ENCODE results near the gene GINS1. TPM values are rescaled to one million over a fixed set of nuclear protein-coding genes. Genes with fewer than 3 reads are reported as not detected.
A peak's percentile ranks its signal among the peaks of the same experiment; 100 is the strongest.

GINS1 gene
- total and polyA plus RNA-seq, 2 experiments from 2014 or later, result 32.0 to 65.4 TPM

DNA sequence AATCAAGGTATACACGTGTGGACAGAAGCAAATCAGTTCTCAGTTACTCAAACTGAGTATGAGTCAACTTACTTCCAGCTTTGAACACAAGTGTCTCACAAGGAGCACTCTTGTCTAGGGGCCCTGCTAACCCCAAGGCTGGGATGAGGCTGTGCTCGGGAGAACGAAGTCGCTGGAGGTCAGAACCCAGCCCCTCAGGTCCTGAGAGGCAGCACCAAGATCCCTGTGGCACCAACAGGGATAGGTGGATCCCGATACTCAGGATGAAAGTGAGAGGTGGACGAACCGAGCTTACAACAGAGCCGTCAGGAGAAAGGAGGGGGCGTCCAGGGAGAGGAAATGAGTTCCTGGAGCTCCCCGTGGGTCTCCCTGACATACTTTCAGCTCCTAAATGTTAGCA, 85.7 kb downstream of the GINS1 start (continued):
- TF ChIP-seq, protein P1, sequence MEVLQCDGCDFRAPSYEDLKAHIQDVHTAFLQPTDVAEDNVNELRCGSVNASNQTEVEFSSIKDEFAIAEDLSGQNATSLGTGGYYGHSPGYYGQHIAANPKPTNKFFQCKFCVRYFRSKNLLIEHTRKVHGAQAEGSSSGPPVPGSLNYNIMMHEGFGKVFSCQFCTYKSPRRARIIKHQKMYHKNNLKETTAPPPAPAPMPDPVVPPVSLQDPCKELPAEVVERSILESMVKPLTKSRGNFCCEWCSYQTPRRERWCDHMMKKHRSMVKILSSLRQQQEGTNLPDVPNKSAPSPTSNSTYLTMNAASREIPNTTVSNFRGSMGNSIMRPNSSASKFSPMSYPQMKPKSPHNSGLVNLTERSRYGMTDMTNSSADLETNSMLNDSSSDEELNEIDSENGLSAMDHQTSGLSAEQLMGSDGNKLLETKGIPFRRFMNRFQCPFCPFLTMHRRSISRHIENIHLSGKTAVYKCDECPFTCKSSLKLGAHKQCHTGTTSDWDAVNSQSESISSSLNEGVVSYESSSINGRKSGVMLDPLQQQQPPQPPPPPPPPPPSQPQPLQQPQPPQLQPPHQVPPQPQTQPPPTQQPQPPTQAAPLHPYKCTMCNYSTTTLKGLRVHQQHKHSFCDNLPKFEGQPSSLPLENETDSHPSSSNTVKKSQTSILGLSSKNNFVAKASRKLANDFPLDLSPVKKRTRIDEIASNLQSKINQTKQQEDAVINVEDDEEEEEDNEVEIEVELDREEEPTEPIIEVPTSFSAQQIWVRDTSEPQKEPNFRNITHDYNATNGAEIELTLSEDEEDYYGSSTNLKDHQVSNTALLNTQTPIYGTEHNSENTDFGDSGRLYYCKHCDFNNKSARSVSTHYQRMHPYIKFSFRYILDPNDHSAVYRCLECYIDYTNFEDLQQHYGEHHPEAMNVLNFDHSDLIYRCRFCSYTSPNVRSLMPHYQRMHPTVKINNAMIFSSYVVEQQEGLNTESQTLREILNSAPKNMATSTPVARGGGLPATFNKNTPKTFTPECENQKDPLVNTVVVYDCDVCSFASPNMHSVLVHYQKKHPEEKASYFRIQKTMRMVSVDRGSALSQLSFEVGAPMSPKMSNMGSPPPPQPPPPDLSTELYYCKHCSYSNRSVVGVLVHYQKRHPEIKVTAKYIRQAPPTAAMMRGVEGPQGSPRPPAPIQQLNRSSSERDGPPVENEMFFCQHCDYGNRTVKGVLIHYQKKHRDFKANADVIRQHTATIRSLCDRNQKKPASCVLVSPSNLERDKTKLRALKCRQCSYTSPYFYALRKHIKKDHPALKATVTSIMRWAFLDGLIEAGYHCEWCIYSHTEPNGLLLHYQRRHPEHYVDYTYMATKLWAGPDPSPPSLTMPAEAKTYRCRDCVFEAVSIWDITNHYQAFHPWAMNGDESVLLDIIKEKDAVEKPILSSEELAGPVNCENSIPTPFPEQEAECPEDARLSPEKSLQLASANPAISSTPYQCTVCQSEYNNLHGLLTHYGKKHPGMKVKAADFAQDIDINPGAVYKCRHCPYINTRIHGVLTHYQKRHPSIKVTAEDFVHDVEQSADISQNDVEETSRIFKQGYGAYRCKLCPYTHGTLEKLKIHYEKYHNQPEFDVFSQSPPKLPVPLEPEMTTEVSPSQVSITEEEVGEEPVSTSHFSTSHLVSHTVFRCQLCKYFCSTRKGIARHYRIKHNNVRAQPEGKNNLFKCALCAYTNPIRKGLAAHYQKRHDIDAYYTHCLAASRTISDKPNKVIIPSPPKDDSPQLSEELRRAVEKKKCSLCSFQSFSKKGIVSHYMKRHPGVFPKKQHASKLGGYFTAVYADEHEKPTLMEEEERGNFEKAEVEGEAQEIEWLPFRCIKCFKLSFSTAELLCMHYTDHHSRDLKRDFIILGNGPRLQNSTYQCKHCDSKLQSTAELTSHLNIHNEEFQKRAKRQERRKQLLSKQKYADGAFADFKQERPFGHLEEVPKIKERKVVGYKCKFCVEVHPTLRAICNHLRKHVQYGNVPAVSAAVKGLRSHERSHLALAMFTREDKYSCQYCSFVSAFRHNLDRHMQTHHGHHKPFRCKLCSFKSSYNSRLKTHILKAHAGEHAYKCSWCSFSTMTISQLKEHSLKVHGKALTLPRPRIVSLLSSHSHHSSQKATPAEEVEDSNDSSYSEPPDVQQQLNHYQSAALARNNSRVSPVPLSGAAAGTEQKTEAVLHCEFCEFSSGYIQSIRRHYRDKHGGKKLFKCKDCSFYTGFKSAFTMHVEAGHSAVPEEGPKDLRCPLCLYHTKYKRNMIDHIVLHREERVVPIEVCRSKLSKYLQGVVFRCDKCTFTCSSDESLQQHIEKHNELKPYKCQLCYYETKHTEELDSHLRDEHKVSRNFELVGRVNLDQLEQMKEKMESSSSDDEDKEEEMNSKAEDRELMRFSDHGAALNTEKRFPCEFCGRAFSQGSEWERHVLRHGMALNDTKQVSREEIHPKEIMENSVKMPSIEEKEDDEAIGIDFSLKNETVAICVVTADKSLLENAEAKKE (CRISPR knock-in tag; IDR thresholded peaks at IDR 0.05), result no peak
- no peak for TF ChIP-seq EZH2 (IDR thresholded peaks at IDR 0.05; ENCODE audit: low read depth, unreplicated experiment)

DNA sequence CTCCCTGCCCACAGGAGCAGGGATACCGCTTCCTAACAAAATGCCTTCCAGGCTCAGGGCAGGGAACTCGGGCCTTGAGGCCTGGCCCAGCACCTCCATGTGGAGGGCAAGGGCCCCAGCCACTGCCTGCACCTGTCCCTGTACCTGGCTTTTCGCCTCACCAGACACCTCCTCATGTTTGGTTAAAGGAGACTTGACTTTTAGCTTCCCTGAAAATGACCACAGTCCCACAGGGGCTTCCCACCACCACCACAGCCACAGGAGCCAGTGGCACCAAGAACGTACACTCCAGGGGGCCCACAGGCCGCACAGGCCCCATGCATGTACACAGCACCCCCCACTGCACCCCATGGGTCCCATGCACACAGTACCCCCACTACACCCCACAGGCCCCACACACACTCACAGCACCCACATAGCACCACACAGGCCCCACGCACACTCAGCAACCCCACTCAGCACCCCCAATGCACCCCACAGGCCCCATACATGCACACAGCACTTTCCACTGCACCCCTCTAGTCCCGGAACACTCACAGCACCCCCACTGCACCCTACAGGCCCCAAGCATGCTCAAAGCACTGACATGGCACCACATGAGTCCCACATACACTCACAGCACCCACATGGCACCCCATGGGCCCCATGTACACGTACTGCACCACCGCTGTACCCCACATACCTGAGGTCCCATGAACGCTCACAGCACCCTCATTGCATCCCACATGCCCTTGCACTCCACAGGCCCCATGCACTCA, 86.5 kb downstream of the GINS1 start:
- Histone ChIP-seq H4K20me1 (replicated peaks; ENCODE audit: insufficient read depth) (no peaks in the 10 kb centered on the region; the same call in 1 of the 2 replicates), H3K27me3 (ENCODE audit: insufficient read depth) (no peaks in the 10 kb centered on the region), H3K4me3 (no peak overlapping the region), H3K27ac (ENCODE audit: low read depth) (no peak overlapping the region), H3F3A (replicated peaks; ENCODE audit: low read depth) (no peaks in the 10 kb centered on the region; the same call in 1 of the 2 replicates), H3K36me3 (ENCODE audit: insufficient read depth) (no peaks in the 10 kb centered on the region; the same call in 1 of the 2 replicates), H3K9me2 (ENCODE audit: insufficient read depth) (no peaks in the 10 kb centered on the region), H3K79me2 (replicated peaks; ENCODE audit: insufficient read depth) (no peaks in the 10 kb centered on the region), H3K4me1 (ENCODE audit: insufficient read depth) (peaks cover 11% of the 10 kb centered on the region), H3K4me2 (no peak overlapping the region), H2AFZ (no peak overlapping the region)
- TF ChIP-seq EZH2phosphoT487 (IDR thresholded peaks at IDR 0.05; ENCODE audit: unreplicated experiment), result no peak
- TF ChIP-seq, protein P2, sequence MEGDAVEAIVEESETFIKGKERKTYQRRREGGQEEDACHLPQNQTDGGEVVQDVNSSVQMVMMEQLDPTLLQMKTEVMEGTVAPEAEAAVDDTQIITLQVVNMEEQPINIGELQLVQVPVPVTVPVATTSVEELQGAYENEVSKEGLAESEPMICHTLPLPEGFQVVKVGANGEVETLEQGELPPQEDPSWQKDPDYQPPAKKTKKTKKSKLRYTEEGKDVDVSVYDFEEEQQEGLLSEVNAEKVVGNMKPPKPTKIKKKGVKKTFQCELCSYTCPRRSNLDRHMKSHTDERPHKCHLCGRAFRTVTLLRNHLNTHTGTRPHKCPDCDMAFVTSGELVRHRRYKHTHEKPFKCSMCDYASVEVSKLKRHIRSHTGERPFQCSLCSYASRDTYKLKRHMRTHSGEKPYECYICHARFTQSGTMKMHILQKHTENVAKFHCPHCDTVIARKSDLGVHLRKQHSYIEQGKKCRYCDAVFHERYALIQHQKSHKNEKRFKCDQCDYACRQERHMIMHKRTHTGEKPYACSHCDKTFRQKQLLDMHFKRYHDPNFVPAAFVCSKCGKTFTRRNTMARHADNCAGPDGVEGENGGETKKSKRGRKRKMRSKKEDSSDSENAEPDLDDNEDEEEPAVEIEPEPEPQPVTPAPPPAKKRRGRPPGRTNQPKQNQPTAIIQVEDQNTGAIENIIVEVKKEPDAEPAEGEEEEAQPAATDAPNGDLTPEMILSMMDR (conservative IDR thresholded peaks at IDR 0.05; ENCODE audit: low read depth in 2 of 2), result no peak
- H3K27ac Mint-ChIP-seq, result 0 out of 2 replicates have a peak overlapping the region, but pooled peaks have one; percentile 55
- DNase-seq (ENCODE audit: low spot score), result no peak
- H3K36me3 Mint-ChIP-seq (ENCODE audit: low read depth), result peaks cover 27% of the 10 kb centered on the region
- H3K4me1 Mint-ChIP-seq, result peaks cover 26% of the 10 kb centered on the region
- no peak overlapping the region for H3K4me3 Mint-ChIP-seq
- H3K9me3 Mint-ChIP-seq, result no peaks in the 10 kb centered on the region
- no peak for ATAC-seq
- peaks cover 8% of the 10 kb centered on the region for H3K27me3 Mint-ChIP-seq (ENCODE audit: insufficient read depth, low read depth, poor library complexity)
